Neutrophil (primary cell): ENCODE data around the gene PLAAT5.

Source experiments
- H3K27ac ChIP-seq: fragments of 200-600 bp; sonication (generic); 2 replicates; pipeline ENCODE4 v1.5.1; 2016; ENCODE audit warnings: mild to moderate bottlenecking, moderate library complexity
- H3K27me3 ChIP-seq: fragments of 200-600 bp; sonication (generic); 2 replicates; pipeline ENCODE4 v1.6.0; 2016; ENCODE audit warnings: mild to moderate bottlenecking
- H3K36me3 ChIP-seq: fragments of 200-600 bp; sonication (generic); 2 replicates; pipeline ENCODE4 v1.5.1; 2017
- H3K4me1 ChIP-seq, 2 experiments: fragments of 200-600 bp in 1 of 2; sonication (generic) in 1 of 2; 1 replicate in 1 of 2; 2 replicates in 1 of 2; pipeline versions ENCODE4 v1.5.1 to v1.6.1; 2013 to 2016; ENCODE audit warnings: low read depth in 1 of 2, low read length in 1 of 2, mild to moderate bottlenecking in 1 of 2, moderate library complexity in 1 of 2; ENCODE audit not compliant: control insufficient read depth in 1 of 2, insufficient read depth in 1 of 2
- H3K4me3 ChIP-seq, 2 experiments: fragments of 200-600 bp in 1 of 2; sonication (generic) in 1 of 2; 1 replicate in 1 of 2; 2 replicates in 1 of 2; pipeline ENCODE4 v1.5.1; 2013 to 2016; ENCODE audit warnings: low read depth in 1 of 2, low read length in 1 of 2, mild to moderate bottlenecking in 1 of 2, moderate library complexity in 1 of 2
- H3K9me3 ChIP-seq: fragments of 200-600 bp; sonication (generic); 2 replicates; pipeline ENCODE4 v1.5.1; 2016
- TF ChIP-seq, protein P1 (sequence below): fragments of 200-600 bp; sonication (generic); IDR thresholded peaks from 2 replicates; pipeline ENCODE4 v1.5.1; 2016; ENCODE audit warnings: antibody characterized with exemption

Gene PLAAT5

GRCh38 chr11:63491240-63491587, 247 bp upstream of the PLAAT5 start:
- peaks cover 40% of the 10 kb centered on the region for H3K27me3 ChIP-seq

DNA sequence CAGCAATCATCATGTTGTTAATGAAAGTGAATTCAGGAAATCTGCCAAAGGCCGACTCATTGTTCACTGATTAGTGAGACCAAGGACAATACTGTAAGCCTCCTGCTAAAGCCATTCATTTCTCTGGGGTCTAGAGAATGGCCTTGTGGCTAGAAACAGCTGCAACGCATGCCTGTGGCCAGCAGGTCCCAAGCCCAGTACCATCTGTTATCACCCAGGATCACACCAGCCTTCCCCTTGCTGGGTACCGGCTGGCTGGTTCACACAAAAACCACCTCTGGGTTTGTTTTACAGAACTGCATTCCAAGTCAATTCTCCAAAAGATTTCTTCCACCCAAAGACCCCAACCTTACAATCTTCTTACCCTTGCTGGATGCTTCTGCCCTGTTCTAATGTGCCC, 1.1 kb downstream of the PLAAT5 start:
- no peaks in the 10 kb centered on the region for H3K9me3 ChIP-seq
- H3K27ac ChIP-seq: no peak overlapping the region
- H3K4me1 ChIP-seq: peaks cover 19 to 25% of the 10 kb centered on the region in 2 experiments
- TF ChIP-seq, protein P1, sequence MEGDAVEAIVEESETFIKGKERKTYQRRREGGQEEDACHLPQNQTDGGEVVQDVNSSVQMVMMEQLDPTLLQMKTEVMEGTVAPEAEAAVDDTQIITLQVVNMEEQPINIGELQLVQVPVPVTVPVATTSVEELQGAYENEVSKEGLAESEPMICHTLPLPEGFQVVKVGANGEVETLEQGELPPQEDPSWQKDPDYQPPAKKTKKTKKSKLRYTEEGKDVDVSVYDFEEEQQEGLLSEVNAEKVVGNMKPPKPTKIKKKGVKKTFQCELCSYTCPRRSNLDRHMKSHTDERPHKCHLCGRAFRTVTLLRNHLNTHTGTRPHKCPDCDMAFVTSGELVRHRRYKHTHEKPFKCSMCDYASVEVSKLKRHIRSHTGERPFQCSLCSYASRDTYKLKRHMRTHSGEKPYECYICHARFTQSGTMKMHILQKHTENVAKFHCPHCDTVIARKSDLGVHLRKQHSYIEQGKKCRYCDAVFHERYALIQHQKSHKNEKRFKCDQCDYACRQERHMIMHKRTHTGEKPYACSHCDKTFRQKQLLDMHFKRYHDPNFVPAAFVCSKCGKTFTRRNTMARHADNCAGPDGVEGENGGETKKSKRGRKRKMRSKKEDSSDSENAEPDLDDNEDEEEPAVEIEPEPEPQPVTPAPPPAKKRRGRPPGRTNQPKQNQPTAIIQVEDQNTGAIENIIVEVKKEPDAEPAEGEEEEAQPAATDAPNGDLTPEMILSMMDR: no peak
- H3K27me3 ChIP-seq: peaks cover 40% of the 10 kb centered on the region
- H3K4me3 ChIP-seq: no peak overlapping the region
- no peaks in the 10 kb centered on the region for H3K36me3 ChIP-seq

More at GRCh38 chr11:63491240-63491587, 247 bp upstream of the PLAAT5 start:
- H3K4me3 ChIP-seq: peak overlapping the region; percentile 53 to 60
- H3K27ac ChIP-seq: no peak overlapping the region
- H3K4me1 ChIP-seq: peaks cover 19 to 25% of the 10 kb centered on the region in 2 experiments
- TF ChIP-seq, protein P1: no peak
- no peaks in the 10 kb centered on the region for H3K36me3 ChIP-seq
- H3K9me3 ChIP-seq: no peaks in the 10 kb centered on the region

DNA sequence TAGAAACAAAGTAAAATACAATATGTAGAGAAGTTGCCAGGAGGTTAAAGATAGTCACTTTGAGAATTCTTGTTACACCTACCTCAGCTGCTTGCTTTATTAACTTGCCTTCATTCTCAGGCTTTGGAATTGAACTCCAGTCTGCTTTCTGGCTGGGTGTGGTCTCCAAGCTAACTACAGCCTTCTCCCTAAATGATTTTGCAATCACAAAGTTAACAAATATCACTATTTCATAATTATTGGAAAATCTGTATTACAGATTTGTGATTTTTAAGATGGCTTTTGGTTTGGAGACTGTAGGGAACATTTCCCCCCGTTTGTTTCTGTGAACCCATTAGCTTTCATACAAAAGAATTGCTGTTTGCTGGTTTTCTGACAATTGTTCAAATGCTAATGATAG, 2.2 kb downstream of the PLAAT5 start:
- no peak overlapping the region for H3K4me3 ChIP-seq
- peaks cover 44% of the 10 kb centered on the region for H3K27me3 ChIP-seq
- TF ChIP-seq, protein P1: no peak
- H3K9me3 ChIP-seq: no peaks in the 10 kb centered on the region
- no peaks in the 10 kb centered on the region for H3K36me3 ChIP-seq
- peaks cover 19 to 22% of the 10 kb centered on the region in 2 experiments for H3K4me1 ChIP-seq
- H3K27ac ChIP-seq: no peak overlapping the region

GRCh38 chr11:63485777-63486176, 5.2 kb downstream of the PLAAT5 start:
- peaks cover 41% of the 10 kb centered on the region for H3K27me3 ChIP-seq
- H3K4me1 ChIP-seq: peaks cover 2 to 3% of the 10 kb centered on the region in 2 experiments
- no peaks in the 10 kb centered on the region for H3K9me3 ChIP-seq
- H3K36me3 ChIP-seq: no peaks in the 10 kb centered on the region
- no peak overlapping the region for H3K4me3 ChIP-seq
- TF ChIP-seq, protein P1: no peak
- no peak overlapping the region for H3K27ac ChIP-seq

DNA sequence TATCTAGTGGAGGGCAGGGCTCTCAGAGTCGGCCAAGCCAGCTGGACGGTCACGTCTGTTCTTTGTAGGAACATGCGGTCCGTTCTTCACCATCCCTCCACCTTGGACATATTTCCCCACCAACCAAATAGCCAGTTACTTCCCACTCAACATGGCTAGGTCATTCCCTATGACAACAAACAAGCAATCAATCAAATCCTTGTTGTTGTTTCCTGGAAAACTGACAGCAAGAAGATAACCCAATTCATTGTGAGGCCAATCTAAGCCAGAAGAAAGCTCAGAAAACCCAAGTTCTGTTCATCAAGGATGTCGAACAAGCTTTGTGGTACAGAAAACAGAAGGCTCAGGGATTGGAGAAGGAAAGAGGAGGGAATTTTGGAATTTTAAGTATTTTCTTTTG, 10.9 kb downstream of the PLAAT5 start:
- Histone ChIP-seq H3K27me3 (peaks cover 5% of the 10 kb centered on the region), H3K4me3 (no peak overlapping the region), H3K4me1 (peaks cover 0 to 6% of the 10 kb centered on the region in 2 experiments), H3K9me3 (no peaks in the 10 kb centered on the region), H3K36me3 (no peaks in the 10 kb centered on the region), H3K27ac (no peak overlapping the region)
- TF ChIP-seq, protein P1: no peak

DNA sequence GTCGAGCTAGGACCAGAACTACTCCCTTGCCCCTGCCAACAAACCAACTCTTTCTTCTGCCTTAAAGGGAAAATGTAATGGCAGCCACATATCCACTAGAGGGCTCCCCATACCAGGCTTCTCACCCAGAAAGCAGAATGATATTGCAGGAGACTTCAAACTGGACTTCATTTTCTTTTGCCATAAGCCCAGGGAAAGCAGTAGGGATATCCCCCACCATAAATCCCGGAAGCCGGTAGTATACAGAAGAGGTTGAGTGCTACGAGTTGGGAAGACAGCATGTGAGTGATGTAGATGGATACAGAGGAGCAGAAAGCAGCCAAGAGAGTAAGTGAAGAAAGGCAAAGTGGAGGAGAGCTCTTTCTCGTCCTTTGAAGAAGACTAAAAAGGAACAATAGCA, 12.1 kb downstream of the PLAAT5 start:
- Histone ChIP-seq H3K27me3 (peaks cover 7% of the 10 kb centered on the region), H3K36me3 (no peaks in the 10 kb centered on the region), H3K4me3 (no peak overlapping the region), H3K27ac (no peak overlapping the region), H3K9me3 (no peaks in the 10 kb centered on the region), H3K4me1 (peaks cover 0 to 6% of the 10 kb centered on the region in 2 experiments)
- TF ChIP-seq, protein P1: peak; percentile 90
